ENCODE results near the gene SEC22C.

SEC22C gene

GRCh38 chr3:42498034-42498433 is 83.7 kb downstream of the SEC22C start:
- no peak for DNase-seq (ENCODE audit: low read depth in 2 of 2)

Data from stimulated activated CD8-positive, alpha-beta memory T cell treated with anti-CD3 and anti-CD28 coated beads, Interleukin-7, amount 100 ng/mL, for 1 hour (primary cell).